Progenitor cell of endocrine pancreas (in vitro differentiated cells): ENCODE data around the gene DYSF. TPM values are rescaled to one million over a fixed set of nuclear protein-coding genes. Genes with fewer than 3 reads are reported as not detected.

Experiments
- DNase-seq: peaks from one replicate; pipeline ENCODE4 v3.0.0; 2021; ENCODE audit warnings: low spot score; ENCODE audit not compliant: unreplicated experiment
- H3K27ac Mint-ChIP-seq: 2 replicates; pipeline ENCODE4 v1.8.0; 2021; ENCODE audit warnings: mild to moderate bottlenecking, moderate library complexity, mixed read lengths
- H3K27me3 Mint-ChIP-seq: 2 replicates; pipeline ENCODE4 v1.8.0; 2021; ENCODE audit warnings: mixed read lengths
- H3K36me3 Mint-ChIP-seq: 2 replicates; pipeline ENCODE4 v1.8.0; 2022; ENCODE audit warnings: mixed read lengths; ENCODE audit not compliant: insufficient read depth
- H3K4me1 Mint-ChIP-seq: 2 replicates; pipeline ENCODE4 v1.8.0; 2021; ENCODE audit warnings: low read depth, mixed read lengths
- H3K4me3 Mint-ChIP-seq: 2 replicates; pipeline ENCODE4 v1.8.0; 2021; ENCODE audit warnings: low read depth, mild to moderate bottlenecking, moderate library complexity, mixed read lengths
- H3K9me3 Mint-ChIP-seq: 2 replicates; pipeline ENCODE4 v1.8.0; 2021; ENCODE audit warnings: low read depth, mixed read lengths
- total RNA-seq: library from RNA; stranded (reverse); gene quantifications from 2 replicates; pipeline ENCODE4 v1.2.1, GENCODE V29; 2021
- TF ChIP-seq, protein P1 (sequence below): fragments of 200-600 bp; sonication (generic); IDR thresholded peaks from one replicate; pipeline ENCODE4 v1.5.0; 2021; ENCODE audit warnings: antibody characterized with exemption, mild to moderate bottlenecking; ENCODE audit not compliant: unreplicated experiment

DYSF gene
- total RNA-seq, 1 donor from 2014 or later: 1.4 TPM

DNA sequence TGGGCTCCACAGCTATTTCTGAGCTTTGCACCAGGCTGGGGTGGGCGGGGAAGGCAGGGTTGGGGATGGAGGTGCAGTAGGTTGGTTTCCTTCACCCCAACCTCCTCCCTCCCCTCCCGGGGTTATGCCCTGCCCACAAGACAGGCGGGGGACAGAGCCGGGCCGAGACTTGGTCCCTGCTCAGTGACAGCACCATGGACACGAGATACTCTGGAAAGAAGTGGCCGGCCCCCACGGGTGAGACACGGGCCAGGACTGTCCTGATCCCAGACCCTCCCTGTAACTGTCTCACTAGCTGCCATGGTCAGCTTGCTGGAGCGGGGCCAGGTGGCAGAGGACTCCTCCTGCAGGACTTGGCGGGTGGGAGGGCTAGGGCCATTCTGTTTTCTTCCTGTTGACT, 59.7 kb downstream of the DYSF start:
- Mint-ChIP-seq H3K27ac (no peak overlapping the region), H3K9me3 (no peaks in the 10 kb centered on the region), H3K4me1 (no peaks in the 10 kb centered on the region), H3K27me3 (no peaks in the 10 kb centered on the region), H3K36me3 (no peaks in the 10 kb centered on the region), H3K4me3 (no peak overlapping the region)
- TF ChIP-seq, protein P1, sequence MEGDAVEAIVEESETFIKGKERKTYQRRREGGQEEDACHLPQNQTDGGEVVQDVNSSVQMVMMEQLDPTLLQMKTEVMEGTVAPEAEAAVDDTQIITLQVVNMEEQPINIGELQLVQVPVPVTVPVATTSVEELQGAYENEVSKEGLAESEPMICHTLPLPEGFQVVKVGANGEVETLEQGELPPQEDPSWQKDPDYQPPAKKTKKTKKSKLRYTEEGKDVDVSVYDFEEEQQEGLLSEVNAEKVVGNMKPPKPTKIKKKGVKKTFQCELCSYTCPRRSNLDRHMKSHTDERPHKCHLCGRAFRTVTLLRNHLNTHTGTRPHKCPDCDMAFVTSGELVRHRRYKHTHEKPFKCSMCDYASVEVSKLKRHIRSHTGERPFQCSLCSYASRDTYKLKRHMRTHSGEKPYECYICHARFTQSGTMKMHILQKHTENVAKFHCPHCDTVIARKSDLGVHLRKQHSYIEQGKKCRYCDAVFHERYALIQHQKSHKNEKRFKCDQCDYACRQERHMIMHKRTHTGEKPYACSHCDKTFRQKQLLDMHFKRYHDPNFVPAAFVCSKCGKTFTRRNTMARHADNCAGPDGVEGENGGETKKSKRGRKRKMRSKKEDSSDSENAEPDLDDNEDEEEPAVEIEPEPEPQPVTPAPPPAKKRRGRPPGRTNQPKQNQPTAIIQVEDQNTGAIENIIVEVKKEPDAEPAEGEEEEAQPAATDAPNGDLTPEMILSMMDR: no peak
- no peak for DNase-seq

DNA sequence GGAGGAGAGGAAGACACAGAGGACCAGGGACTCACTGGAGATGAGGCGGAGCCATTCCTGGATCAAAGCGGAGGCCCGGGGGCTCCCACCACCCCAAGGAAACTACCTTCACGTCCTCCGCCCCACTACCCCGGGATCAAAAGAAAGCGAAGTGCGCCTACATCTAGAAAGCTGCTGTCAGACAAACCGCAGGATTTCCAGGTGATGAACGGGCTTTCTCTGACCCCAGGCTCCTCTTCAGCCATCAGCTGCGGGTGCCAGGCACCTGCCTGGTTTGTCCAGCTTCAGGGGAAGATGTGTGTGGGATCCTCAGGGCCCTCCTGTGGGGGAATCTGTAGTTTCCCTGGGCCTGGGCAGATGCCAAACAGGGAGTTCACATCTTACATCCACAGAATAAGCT, 60.4 kb downstream of the DYSF start:
- Mint-ChIP-seq H3K9me3 (no peaks in the 10 kb centered on the region), H3K4me1 (no peaks in the 10 kb centered on the region), H3K4me3 (no peak overlapping the region), H3K27me3 (no peaks in the 10 kb centered on the region), H3K27ac (no peak overlapping the region), H3K36me3 (no peaks in the 10 kb centered on the region)
- no peak for DNase-seq
- TF ChIP-seq, protein P1: no peak

DNA sequence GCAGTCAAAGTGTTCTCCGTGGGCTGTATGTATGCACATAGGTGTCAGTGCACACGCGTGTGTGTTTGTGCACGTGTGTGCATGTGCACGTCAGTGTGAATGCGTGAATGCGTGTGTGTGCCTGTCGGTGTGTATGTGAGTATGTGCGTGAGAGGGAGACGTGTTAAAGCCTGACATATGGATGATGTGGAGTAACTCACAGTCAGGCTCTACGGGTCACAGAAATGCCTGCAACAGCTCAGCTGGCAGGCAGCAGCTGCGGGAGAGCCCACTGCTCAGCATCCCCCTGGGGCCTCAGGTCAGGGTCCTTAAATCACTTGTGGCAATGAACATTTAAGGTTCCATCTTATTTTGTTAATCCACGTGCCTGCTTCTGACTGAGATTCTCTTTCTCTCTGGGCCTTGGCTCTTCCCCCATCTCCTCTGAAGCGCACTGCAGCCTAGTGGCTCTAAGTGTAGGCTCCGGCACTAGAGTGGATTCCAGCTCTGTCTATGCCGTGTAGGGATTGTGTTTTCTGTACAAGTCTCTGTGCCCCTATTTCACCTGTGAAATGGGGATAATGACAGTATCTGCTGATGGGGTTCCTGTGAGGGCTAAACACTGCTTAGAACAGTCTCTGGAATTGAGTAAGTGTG, 63.0 kb downstream of the DYSF start:
- no peaks in the 10 kb centered on the region for H3K27me3 Mint-ChIP-seq
- TF ChIP-seq, protein P1: no peak
- H3K27ac Mint-ChIP-seq: no peak overlapping the region
- H3K4me1 Mint-ChIP-seq: no peaks in the 10 kb centered on the region
- no peaks in the 10 kb centered on the region for H3K36me3 Mint-ChIP-seq
- no peaks in the 10 kb centered on the region for H3K9me3 Mint-ChIP-seq
- no peak overlapping the region for H3K4me3 Mint-ChIP-seq
- DNase-seq: no peak

DNA sequence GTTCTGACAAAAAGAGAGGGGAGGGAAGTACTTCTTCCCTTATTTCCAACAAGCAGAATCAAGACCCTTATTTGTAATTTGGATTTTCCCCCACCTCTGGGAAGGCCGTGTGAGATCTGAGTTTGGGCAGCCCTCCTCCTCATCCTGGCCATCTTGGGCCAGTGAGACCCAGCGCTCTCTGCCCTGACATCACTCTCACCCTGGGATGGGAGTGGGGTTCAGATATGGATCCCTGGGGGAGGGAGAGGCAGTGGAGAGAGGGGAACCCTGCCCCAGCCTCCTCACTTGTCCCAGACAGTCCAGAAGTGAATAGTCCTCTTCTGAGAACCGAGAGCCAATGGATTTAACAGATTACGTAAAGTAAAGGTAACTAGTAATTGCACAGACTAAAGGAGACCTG, 64.5 kb downstream of the DYSF start:
- Mint-ChIP-seq H3K4me3 (no peak overlapping the region), H3K4me1 (no peaks in the 10 kb centered on the region), H3K36me3 (no peaks in the 10 kb centered on the region), H3K9me3 (no peaks in the 10 kb centered on the region), H3K27me3 (no peaks in the 10 kb centered on the region), H3K27ac (no peak overlapping the region)
- DNase-seq: no peak
- TF ChIP-seq, protein P1: no peak

DNA sequence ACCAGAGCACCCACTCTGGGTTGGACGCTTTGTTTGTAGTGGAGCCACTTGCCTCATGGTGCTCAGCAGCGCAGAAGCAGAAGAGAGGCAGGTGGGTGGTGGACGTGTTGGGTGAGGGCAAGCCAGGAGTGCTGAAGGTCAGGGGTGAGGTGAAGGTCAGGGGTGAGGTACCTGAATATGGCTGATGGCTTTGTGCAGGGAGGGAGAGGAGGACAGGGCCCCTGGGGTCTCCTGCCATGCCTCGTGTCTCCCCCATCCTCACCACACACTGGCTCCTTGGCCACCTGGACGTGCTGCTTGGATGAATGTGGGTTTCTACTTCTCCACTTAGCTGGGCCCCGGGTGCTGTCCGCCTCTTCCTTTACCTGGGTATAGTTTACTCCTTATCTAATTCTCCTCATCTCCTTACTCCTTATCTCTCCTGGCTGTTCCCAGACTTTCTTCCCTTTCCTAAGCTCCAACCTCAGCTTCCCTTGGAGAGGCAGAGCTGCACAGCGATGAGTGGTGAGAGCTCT, 68.1 kb downstream of the DYSF start:
- no peak overlapping the region for H3K27ac Mint-ChIP-seq
- H3K36me3 Mint-ChIP-seq: no peaks in the 10 kb centered on the region
- no peak overlapping the region for H3K4me3 Mint-ChIP-seq
- peaks cover 3% of the 10 kb centered on the region for H3K27me3 Mint-ChIP-seq
- TF ChIP-seq, protein P1: no peak
- H3K9me3 Mint-ChIP-seq: no peaks in the 10 kb centered on the region
- no peaks in the 10 kb centered on the region for H3K4me1 Mint-ChIP-seq
- DNase-seq: no peak
